Esophagus squamous epithelium (tissue), 4 donors: ENCODE data around the gene MRPL24.

Experiments
- POLR2A ChIP-seq, 4 donors: fragments of 450-650 bp; IDR thresholded peaks; one replicate each; pipeline ENCODE4 v1.6.1; 2017; ENCODE audit warnings: antibody characterized with exemption in 4 of 4, mild to moderate bottlenecking in 4 of 4, moderate library complexity in 3 of 4
- TF ChIP-seq, protein P1 (sequence below), 6 experiments: fragments of 450-650 bp in 4 of 6; fragments of 200-600 bp in 2 of 6; sonication (generic) in 2 of 6; IDR thresholded peaks; one replicate each; pipeline ENCODE4 v1.5.1; 2016 to 2019; ENCODE audit warnings: antibody characterized with exemption in 6 of 6, mild to moderate bottlenecking in 4 of 6, moderate library complexity in 4 of 6

DNA sequence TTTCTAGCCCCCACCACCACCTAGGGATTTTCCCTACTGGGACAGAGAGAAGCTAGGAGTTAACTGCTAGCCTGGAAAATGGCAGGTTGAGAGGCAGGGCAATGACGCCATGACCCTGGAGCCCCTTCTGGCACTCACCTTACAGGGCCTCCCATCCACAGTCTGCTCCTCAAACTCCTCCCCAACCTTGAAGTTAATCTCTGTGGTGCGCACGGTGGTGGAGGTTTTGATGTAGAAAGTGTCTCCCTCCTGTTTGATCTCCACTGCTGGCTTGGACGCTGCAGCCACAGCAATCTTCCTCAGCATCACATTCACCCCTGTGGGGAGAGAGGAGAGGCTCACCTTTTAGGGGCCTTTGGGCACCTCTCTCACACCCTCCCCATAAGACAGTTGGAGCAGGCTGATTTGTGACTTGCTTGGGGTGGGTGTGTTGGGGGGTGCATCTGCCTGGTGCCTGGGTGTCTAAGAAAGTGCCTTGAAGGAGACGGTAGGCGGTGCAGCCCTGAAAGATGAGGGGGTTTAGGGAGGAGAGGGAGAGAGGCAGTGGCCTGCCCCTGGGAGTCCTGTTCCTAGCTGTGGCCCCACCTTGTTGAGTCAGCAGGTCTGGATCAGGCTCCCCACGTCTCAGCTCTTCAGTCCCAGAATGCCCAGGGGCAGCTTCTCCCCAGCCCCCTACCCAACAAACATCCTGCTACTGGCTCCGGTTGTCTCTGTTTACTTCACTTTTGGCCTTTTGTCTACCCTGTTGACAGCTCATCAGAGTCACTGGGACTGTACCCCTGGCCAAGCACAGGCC lies 40.0 kb downstream of the MRPL24 start:
- no peak for TF ChIP-seq POLR2A (IDR thresholded peaks at IDR 0.05)
- TF ChIP-seq, protein P1, sequence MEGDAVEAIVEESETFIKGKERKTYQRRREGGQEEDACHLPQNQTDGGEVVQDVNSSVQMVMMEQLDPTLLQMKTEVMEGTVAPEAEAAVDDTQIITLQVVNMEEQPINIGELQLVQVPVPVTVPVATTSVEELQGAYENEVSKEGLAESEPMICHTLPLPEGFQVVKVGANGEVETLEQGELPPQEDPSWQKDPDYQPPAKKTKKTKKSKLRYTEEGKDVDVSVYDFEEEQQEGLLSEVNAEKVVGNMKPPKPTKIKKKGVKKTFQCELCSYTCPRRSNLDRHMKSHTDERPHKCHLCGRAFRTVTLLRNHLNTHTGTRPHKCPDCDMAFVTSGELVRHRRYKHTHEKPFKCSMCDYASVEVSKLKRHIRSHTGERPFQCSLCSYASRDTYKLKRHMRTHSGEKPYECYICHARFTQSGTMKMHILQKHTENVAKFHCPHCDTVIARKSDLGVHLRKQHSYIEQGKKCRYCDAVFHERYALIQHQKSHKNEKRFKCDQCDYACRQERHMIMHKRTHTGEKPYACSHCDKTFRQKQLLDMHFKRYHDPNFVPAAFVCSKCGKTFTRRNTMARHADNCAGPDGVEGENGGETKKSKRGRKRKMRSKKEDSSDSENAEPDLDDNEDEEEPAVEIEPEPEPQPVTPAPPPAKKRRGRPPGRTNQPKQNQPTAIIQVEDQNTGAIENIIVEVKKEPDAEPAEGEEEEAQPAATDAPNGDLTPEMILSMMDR (IDR thresholded peaks at IDR 0.05) = no peak
